SK-N-SH treated with all-trans-retinoic acid at 6 μM for 48 hours (cell line): ENCODE data around the gene CTNNBL1.

ENCODE experiments used
- ARNTL ChIP-seq: fragments of 450-650 bp; formaldehyde crosslinking; IDR thresholded peaks from 2 replicates; pipeline ENCODE4 v1.5.0; 2020; ENCODE audit warnings: low read depth, mild to moderate bottlenecking, moderate library complexity, borderline replicate concordance
- CSRNP3 ChIP-seq: fragments of 250-450 bp; sonication (Bioruptor Pico); IDR thresholded peaks from 2 replicates; pipeline ENCODE4 v1.5.1; 2021; ENCODE audit warnings: mild to moderate bottlenecking, moderate library complexity
- ZNF8 ChIP-seq: fragments of 450-650 bp; formaldehyde crosslinking; IDR thresholded peaks from 2 replicates; pipeline ENCODE4 v1.5.0; 2020; ENCODE audit warnings: mild to moderate bottlenecking, moderate library complexity

- no peak for TF ChIP-seq CSRNP3 (CRISPR knock-in tag)
- no peak for TF ChIP-seq ZNF8 (CRISPR knock-in tag)
- no peak for TF ChIP-seq ARNTL (CRISPR knock-in tag)
Measured at GRCh38 chr20:37841389-37841788, 147.6 kb downstream of the CTNNBL1 start.
